HG03135 (cell line): ENCODE measurements around the gene AGFG2.
A peak's percentile ranks its signal among the peaks of the same experiment; 100 is the strongest.

Source experiments
- ATAC-seq: cut with Tn5 transposase; IDR thresholded peaks from one replicate; pipeline ENCODE4 v1.9.1; 2021; ENCODE audit warnings: mild to moderate bottlenecking, moderate library complexity; ENCODE audit not compliant: unreplicated experiment

Gene AGFG2

GRCh38 chr7:100609958-100610357 lies 71.0 kb downstream of the AGFG2 start:
- ATAC-seq: no peak

GRCh38 chr7:100611983-100612729 lies 73.2 kb downstream of the AGFG2 start, which contains the start of gene MOSPD3:
MOSPD3 (plus strand) TSS chr7:100612540; CDS start chr7:100612792, 252 bp downstream.
- peak; percentile 90 for ATAC-seq

- peak; percentile 4 for ATAC-seq
Measured at GRCh38 chr7:100612730-100613390, 73.9 kb downstream of the AGFG2 start.

- no peak for ATAC-seq
Measured at GRCh38 chr7:100613412-100614175, 74.6 kb downstream of the AGFG2 start.

GRCh38 chr7:100614308-100614861 lies 75.4 kb downstream of the AGFG2 start:
- no peak for ATAC-seq
